GM08714 (cell line): ENCODE results near the gene VSIG10L2.

Experiments used
- H3K4me3 ChIP-seq: fragments of 200-500 bp; sonication (Bioruptor generic); 2 replicates; pipeline ENCODE4 v1.5.1; 2014; ENCODE audit warnings: mild to moderate bottlenecking, low read length, inconsistent platforms
- ZNF274 ChIP-seq: IDR thresholded peaks from 2 replicates; pipeline ENCODE4 v1.6.1; 2012; ENCODE audit warnings: mild to moderate bottlenecking, low read depth, low read length

Gene VSIG10L2

DNA sequence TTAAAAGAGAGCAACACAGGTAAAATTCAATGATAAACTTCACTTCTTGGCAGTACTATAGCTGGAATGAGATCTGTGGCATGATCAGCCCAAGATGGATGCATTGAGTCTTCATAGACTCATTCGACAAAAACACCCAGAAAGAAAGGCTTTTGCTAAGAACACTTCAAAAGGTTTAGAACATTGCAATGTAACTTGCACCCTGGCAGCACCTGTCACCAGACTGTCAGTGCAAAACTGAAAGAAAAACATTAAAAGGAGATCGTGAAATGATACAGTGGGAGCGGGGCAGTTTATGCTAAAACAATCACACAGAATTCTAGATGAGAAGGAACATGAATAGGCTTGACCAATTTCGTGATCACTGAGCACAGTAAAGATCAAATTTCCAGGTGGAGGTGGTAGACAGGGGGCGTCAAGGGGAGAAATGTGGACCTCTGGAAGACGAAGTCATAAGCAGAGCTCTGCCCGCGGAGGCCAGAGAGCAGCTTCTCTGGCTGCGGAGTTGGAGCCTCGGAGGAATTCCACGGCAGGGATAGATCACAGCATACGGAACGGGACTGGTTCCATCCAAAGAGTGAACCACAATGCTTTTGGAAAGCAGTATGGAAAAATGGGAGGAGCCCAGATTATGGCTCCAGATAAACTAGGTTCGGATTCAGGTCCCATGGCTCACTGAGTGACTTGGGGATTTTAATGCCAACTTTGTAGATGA lies 11.9 kb downstream of the VSIG10L2 start:
- no peak overlapping the region for H3K4me3 ChIP-seq
- TF ChIP-seq ZNF274 = no peak

DNA sequence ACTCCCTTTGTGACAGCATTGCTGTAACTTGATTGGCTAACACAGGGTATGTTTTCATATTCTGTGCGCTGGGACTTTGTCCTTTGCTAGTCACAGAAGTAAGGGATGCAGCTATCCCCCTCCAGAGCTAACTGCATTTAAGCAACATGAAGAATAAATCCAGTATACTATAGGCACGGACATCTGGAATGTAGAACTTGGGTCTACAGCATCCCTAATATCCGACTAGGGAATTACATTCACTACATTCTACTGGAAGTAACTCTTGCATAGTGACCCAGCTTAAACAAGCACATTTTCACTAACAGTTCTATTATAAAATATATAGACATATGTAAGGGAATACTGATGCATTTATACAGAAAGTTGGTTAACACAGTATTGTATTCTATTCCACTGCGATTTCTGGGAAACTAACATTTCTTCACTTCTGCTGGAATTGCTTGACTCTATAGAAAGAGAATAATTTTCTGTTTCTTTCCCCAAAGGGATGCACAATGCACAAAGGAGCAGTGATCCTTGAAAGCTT lies 13.1 kb downstream of the VSIG10L2 start:
- no peak overlapping the region for H3K4me3 ChIP-seq
- no peak for TF ChIP-seq ZNF274

DNA sequence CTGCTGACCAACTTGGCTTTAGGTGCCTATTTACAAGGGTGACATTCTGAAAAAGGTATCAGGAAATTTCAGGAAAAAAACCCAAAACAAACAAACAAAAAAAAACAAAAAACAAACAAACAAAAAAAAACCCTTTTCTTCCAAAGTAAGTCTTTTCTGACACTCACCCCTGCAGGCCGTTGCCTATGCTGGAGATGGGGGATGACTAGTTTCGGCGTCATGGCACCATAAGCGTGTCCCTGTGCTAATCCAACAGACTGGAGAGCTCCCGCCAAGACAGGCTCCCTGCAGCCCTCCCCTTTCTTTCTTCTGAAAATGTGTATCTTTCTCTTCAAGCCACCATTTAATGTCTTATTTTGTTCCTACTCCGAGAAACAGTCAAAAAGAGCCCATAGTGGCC lies 13.7 kb downstream of the VSIG10L2 start:
- no peak overlapping the region for H3K4me3 ChIP-seq
- no peak for TF ChIP-seq ZNF274

DNA sequence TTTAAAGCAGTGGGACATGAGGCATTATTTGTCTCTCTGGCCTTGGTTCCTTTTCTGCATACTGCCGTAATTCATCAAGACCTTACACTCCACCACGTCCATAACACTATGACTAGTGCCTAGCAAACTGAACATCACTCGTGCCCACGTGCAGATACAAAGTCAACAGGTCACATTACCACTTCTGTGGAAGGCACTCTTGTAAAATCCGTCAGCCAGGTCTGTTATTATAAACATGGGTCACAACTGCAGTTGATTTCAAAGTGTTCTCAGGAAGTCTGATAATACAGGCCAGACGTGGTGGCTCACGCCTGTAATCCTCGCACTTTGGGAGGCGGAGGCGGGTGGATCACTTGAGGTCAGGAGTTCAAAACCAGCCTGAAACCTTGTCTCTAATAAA lies 14.1 kb downstream of the VSIG10L2 start:
- no peak for TF ChIP-seq ZNF274
- no peak overlapping the region for H3K4me3 ChIP-seq

GRCh38 chr11:125960771-125961170 lies 14.9 kb downstream of the VSIG10L2 start:
- H3K4me3 ChIP-seq = no peak overlapping the region
- TF ChIP-seq ZNF274 = no peak

DNA sequence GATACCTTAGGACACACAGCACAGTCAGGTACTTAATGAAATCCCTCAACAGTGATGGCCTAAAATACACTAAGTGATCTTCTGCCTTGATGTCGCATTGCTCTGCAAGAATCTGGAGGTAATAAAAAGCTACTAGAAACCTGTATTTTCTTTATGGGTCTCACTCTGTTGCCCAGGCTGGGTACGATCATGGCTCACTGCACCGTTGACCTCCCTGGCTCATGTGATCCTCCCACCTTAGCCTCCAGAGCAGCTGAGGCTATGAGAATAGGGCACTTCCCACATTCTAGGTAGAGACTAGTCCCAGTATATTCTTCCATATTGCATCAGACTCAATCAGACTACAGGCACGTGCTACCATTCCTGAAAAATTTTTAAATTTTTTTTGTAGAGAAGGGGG lies 21.7 kb downstream of the VSIG10L2 start:
- no peak for TF ChIP-seq ZNF274
- no peak overlapping the region for H3K4me3 ChIP-seq

GRCh38 chr11:125968354-125968753 lies 22.5 kb downstream of the VSIG10L2 start:
- no peak overlapping the region for H3K4me3 ChIP-seq
- no peak for TF ChIP-seq ZNF274

DNA sequence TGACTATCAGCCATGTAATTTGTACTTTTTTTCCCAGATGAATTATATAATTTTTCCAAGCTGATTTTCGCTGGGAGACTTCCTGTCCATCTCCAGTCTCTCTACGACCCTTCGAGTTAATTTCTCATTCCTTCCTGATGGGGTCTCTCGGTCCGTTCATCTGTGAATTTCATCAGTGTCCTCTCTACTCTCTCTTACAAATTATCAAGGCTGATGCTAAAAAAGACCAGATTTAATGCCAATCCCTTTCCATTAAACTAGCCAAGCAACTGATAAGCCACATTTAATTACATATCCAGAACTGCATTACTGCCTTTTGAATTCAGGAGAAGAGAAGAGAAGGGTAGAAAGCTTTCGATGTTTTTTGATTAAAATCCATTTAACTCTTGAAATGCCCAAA lies 25.8 kb downstream of the VSIG10L2 start:
- H3K4me3 ChIP-seq = no peak overlapping the region
- TF ChIP-seq ZNF274 = no peak

GRCh38 chr11:125974284-125974683 lies 28.4 kb downstream of the VSIG10L2 start:
- TF ChIP-seq ZNF274 = no peak
- no peak overlapping the region for H3K4me3 ChIP-seq

DNA sequence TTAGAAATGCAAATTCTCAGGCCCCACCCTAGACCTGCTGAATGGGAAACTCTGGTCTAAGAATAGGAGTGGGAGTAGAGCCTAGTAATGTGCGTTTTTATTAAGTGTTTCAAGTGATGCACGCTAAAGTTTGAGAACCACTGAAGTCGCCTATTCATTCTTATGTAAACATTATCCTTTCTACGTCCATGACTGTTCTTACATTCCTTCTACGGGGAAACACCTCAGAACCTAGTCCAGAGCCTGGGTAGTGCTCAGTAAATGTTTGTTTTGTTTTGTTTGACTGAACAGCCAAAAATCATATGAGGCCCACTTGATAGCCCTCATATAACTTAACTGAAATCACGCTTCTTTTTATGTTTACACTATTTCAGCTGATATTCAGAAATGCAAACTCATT lies 29.8 kb downstream of the VSIG10L2 start:
- H3K4me3 ChIP-seq = no peak overlapping the region
- no peak for TF ChIP-seq ZNF274

GRCh38 chr11:125976156-125976555 lies 30.3 kb downstream of the VSIG10L2 start:
- TF ChIP-seq ZNF274 = no peak

GRCh38 chr11:125977333-125977732 lies 31.5 kb downstream of the VSIG10L2 start:
- no peak for TF ChIP-seq ZNF274
- no peak overlapping the region for H3K4me3 ChIP-seq

More at GRCh38 chr11:125976156-125976555, 30.3 kb downstream of the VSIG10L2 start:
- no peak overlapping the region for H3K4me3 ChIP-seq

DNA sequence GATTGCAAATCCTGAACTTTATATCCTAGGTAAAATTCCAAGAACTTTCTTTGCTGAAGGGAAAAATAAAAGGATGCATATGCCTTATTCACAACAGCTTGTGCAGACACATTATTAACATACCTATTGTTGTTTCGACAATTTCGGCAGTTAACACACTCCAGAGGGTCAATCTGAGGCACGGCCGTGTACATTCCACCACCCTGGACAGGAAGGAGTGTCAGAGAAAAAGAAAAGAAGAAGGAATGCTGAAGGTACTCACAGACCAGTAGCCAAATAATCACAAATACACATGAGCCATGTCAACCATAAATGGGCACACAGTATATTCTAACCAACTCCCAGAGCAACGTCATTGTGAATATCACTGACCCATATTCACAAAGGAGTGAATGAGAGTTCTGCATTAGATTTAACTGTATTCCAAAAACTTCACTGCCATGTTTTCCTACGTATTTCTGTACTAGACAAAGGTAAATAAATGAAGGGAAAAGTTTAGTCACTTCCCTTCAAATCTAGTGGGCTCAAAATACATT lies 32.4 kb downstream of the VSIG10L2 start:
- no peak overlapping the region for H3K4me3 ChIP-seq
- no peak for TF ChIP-seq ZNF274

GRCh38 chr11:125978778-125979407 lies 33.0 kb downstream of the VSIG10L2 start:
- TF ChIP-seq ZNF274 = no peak
- H3K4me3 ChIP-seq = no peak overlapping the region

DNA sequence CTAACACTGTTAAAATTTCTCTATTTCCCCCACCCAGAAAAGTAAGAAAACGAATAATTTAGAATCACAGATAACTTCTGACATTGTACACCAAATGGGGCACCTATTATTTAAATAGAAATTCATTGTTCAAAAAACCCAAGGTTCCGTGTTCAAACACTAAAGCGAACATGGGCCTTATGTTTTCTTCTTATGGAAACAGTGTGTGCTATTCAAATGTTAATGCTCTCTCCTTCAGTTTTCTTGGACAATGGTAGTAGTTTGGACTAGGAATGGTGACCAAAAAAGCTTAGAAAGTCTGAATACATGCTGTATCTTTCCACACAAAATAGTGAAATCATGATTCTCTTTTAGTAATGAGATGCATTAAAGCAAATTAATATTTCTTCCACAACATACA lies 33.7 kb downstream of the VSIG10L2 start:
- no peak for TF ChIP-seq ZNF274
- H3K4me3 ChIP-seq = no peak overlapping the region

- TF ChIP-seq ZNF274 = no peak
- H3K4me3 ChIP-seq = no peak overlapping the region
Measured at GRCh38 chr11:125980436-125980835, 34.6 kb downstream of the VSIG10L2 start.
